ENCODE measurements around the gene FOXC2.

FOXC2 gene

DNA sequence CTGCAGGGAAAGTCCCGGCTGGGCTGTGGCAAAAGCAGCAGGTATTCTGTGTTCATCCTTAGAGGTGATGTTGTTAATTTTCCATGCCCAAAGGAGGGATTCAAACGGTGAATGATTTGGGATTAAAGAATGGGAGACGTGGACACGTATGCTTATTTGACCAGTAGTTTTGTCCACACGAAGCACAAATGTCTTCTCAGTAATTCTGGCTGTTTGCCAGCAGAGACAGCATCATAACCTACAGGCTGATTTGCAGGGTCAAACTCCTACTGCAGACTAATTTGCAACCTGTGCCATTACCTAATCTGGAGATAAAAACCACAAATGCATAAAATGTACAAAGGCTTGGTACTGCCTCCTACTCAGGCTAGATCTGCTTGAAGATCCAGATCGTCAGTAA lies 25.7 kb upstream of the FOXC2 start:
- no peak for DNase-seq (ENCODE audit: low spot score)
- TF ChIP-seq, protein P1, sequence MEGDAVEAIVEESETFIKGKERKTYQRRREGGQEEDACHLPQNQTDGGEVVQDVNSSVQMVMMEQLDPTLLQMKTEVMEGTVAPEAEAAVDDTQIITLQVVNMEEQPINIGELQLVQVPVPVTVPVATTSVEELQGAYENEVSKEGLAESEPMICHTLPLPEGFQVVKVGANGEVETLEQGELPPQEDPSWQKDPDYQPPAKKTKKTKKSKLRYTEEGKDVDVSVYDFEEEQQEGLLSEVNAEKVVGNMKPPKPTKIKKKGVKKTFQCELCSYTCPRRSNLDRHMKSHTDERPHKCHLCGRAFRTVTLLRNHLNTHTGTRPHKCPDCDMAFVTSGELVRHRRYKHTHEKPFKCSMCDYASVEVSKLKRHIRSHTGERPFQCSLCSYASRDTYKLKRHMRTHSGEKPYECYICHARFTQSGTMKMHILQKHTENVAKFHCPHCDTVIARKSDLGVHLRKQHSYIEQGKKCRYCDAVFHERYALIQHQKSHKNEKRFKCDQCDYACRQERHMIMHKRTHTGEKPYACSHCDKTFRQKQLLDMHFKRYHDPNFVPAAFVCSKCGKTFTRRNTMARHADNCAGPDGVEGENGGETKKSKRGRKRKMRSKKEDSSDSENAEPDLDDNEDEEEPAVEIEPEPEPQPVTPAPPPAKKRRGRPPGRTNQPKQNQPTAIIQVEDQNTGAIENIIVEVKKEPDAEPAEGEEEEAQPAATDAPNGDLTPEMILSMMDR (IDR thresholded peaks at IDR 0.05), result no peak
- Histone ChIP-seq H3K27ac (no peak overlapping the region), H3K4me3 (no peak overlapping the region)

DNA sequence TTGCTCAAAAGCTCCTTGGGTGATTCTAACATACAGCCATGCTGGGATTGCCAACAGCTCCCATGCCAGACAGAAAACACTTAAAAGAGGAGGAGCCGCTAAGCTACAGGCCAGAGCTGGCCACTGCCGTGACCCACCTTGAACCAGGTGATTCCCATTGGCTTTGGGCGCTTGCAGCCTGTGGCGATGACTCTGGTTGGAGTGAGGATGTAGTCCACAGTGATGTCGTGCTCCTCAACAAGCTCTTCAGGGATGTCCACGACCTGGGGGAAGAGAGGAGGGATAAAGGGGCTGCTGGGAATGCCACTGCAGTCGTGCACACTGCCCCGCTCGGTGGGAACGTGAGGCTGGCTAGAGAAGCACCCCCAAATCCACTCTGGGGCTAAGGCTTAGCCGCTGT lies 25.1 kb upstream of the FOXC2 start:
- no peak for DNase-seq (ENCODE audit: low spot score)
- H3K27ac ChIP-seq, result no peak overlapping the region
- TF ChIP-seq, protein P1 (IDR thresholded peaks at IDR 0.05), result no peak
- H3K4me3 ChIP-seq, result no peak overlapping the region

DNA sequence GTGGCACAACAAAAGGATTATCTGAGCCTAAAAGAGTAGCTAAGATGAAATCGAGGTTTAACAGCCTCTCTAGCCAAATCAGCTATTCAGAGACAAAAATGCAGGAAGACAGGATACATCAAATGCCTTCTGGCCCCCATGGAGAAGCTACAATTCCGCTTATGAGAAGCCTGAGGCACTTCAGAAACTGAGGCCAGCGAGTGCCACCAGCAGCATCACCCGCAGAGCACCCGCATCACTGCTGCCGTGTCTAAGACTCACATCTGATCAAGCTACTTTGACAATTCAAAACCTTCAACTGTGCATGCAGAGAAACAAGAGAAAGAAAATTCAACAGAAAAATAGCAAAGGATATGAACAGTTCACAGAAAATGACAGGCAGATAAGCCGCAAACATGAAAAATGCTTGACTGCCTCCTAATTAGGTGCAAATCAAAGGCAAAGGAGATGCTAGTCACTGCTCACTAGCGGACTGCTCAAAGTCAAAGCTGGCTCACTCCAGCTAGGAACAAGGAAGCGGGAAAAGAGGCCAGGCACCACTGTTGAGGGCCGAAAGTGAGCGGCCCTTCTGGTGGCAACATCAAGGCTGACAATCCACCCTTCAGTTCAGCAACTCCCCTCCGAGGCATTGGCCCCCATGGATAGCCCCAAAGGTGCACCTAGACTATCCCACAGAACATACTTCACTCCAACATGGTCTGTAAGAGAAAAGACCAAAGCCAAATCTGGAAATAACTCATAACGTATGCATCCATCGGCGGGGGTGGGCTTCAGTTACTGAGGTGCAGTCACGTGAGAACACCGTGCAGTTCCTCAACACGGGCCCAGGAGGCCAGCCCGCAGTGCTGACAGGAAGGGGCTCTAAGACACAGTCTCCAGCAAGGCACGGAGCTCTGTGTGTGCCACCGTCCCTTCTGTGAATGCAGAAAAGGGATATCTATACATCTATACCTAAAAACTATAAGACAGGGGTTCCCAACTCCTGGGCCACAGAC lies 23.6 kb upstream of the FOXC2 start:
- TF ChIP-seq, protein P1 (IDR thresholded peaks at IDR 0.05), result no peak
- no peak overlapping the region for H3K27ac ChIP-seq
- DNase-seq (ENCODE audit: low spot score), result no peak
- H3K4me3 ChIP-seq, result no peak overlapping the region

DNA sequence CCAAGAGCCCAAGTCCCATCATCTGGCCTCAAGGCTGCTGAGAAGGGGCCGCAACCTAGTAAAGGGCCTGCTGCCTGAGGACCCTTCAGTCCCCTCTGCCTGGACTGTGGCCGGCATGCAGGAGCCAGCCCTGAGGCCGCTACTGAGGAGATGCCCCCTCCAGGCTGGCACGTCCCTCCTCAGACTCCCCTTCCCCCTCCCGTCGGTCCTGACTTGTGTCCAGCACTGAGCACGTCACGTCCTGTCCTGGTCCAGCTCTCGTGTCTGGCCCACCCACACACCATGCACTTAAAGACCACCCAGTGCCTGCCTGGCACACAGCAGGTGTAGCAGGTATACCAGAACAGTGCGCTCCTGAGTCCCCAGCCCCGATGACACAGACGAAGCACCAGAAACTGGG lies 21.1 kb upstream of the FOXC2 start:
- no peak for DNase-seq (ENCODE audit: low spot score)
- H3K27ac ChIP-seq, result no peak overlapping the region
- H3K4me3 ChIP-seq, result no peak overlapping the region
- TF ChIP-seq, protein P1 (IDR thresholded peaks at IDR 0.05), result no peak

DNA sequence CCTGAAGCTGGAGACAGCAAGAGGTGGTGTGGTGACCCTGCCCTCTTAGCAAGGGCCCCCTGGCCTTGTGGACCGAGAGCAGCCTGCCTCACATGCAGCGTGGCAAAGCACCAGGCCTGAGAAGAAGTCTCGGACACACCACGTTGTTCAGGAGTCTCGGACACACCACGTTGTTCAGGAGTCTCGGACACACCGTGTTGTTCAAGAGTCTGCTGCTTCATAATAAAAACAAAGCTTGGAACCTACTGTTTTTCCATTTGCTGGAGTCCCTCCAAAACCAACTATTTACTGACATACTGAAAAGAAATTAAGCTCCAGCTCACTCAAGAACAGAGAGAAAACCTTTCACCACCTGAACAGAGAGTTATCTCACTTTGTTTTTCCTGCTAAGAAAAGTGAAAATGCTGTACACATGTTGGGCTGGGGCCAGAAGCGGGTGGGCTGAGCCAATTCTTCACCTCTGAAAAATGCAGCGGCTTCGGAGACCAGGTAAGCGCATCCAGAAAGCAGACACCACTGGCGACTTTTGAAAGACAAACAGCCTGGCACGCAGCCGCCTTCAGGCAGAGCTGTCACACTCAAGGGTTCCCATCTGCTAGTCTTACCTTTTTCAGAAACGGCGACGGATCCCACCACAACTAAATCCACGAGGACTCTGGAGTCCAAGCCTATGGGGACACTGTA lies 20.5 kb upstream of the FOXC2 start:
- no peak for DNase-seq (ENCODE audit: low spot score)
- Histone ChIP-seq H3K27ac (no peak overlapping the region), H3K4me3 (no peak overlapping the region)
- TF ChIP-seq, protein P1 (IDR thresholded peaks at IDR 0.05), result no peak

DNA sequence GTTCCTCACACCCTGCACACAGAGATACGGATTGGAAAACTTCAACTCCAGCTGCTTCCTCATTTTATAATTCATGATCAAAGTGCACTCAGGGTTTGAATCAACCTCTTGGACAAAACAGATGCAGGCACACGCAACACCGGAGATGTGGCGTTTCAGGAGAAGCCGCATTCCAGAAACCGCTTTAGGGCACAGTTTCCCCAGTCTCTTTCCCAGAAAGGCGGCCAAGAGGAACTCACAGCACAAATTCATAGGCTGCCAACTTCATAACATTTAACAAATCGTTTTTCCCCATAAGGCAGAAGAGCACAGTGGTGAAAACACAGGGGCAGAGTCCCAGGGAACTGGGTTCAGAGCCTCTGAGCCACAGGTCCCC lies 20.0 kb upstream of the FOXC2 start:
- Histone ChIP-seq H3K4me3 (no peak overlapping the region), H3K27ac (no peak overlapping the region)
- TF ChIP-seq, protein P1 (IDR thresholded peaks at IDR 0.05), result no peak
- DNase-seq (ENCODE audit: low spot score), result no peak
